ENCODE measurements around the gene EXOC6B.

The EXOC6B gene

GRCh38 chr2:72212486-72212855, 613.4 kb downstream of the EXOC6B start:
- no peaks in the 10 kb centered on the region for H3F3A ChIP-seq (ENCODE audit: low read depth)
- H3K4me3 ChIP-seq (ENCODE audit: low read length, poor library complexity, severe bottlenecking), result no peak overlapping the region
- H3K4me2 ChIP-seq (ENCODE audit: low read depth, low read length, poor library complexity, severe bottlenecking), result no peak overlapping the region
- H3K79me2 ChIP-seq (ENCODE audit: insufficient read depth, low read length), result no peaks in the 10 kb centered on the region
- TF ChIP-seq, protein P1, sequence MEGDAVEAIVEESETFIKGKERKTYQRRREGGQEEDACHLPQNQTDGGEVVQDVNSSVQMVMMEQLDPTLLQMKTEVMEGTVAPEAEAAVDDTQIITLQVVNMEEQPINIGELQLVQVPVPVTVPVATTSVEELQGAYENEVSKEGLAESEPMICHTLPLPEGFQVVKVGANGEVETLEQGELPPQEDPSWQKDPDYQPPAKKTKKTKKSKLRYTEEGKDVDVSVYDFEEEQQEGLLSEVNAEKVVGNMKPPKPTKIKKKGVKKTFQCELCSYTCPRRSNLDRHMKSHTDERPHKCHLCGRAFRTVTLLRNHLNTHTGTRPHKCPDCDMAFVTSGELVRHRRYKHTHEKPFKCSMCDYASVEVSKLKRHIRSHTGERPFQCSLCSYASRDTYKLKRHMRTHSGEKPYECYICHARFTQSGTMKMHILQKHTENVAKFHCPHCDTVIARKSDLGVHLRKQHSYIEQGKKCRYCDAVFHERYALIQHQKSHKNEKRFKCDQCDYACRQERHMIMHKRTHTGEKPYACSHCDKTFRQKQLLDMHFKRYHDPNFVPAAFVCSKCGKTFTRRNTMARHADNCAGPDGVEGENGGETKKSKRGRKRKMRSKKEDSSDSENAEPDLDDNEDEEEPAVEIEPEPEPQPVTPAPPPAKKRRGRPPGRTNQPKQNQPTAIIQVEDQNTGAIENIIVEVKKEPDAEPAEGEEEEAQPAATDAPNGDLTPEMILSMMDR (conservative IDR thresholded peaks at IDR 0.05; ENCODE audit: low read length), result no peak
- no peak overlapping the region for H2AFZ ChIP-seq (ENCODE audit: low read length)
- no peaks in the 10 kb centered on the region for H4K20me1 ChIP-seq (ENCODE audit: insufficient read depth, low read length, poor library complexity, severe bottlenecking)
- H3K9ac ChIP-seq (ENCODE audit: low read depth, low read length, poor library complexity, severe bottlenecking), result no peak overlapping the region
- no peaks in the 10 kb centered on the region for H3K4me1 ChIP-seq (ENCODE audit: insufficient read depth, low read length, poor library complexity, severe bottlenecking)
- no peaks in the 10 kb centered on the region for H3K9me2 ChIP-seq (replicated peaks; ENCODE audit: low read depth, low read length)
- H3K27me3 ChIP-seq (ENCODE audit: insufficient read depth, low read length, poor library complexity, severe bottlenecking), result no peaks in the 10 kb centered on the region
- no peaks in the 10 kb centered on the region for H3K36me3 ChIP-seq (ENCODE audit: insufficient read depth, low read length)
- H3K9me3 ChIP-seq (ENCODE audit: insufficient read depth, low read depth, low read length), result no peaks in the 10 kb centered on the region

- no peaks in the 10 kb centered on the region for H3F3A ChIP-seq (ENCODE audit: low read depth)
- no peaks in the 10 kb centered on the region for H3K9me3 ChIP-seq (ENCODE audit: insufficient read depth, low read depth, low read length)
- no peak overlapping the region for H3K9ac ChIP-seq (ENCODE audit: low read depth, low read length, poor library complexity, severe bottlenecking)
- no peaks in the 10 kb centered on the region for H3K79me2 ChIP-seq (ENCODE audit: insufficient read depth, low read length)
- TF ChIP-seq, protein P1 (conservative IDR thresholded peaks at IDR 0.05; ENCODE audit: low read length), result no peak
- no peak for TF ChIP-seq EZH2phosphoT487 (IDR thresholded peaks at IDR 0.05; ENCODE audit: borderline replicate concordance)
- no peaks in the 10 kb centered on the region for H3K27me3 ChIP-seq (ENCODE audit: insufficient read depth, low read length, poor library complexity, severe bottlenecking)
- no peak overlapping the region for H3K4me3 ChIP-seq (ENCODE audit: low read length, poor library complexity, severe bottlenecking)
- H2AFZ ChIP-seq (ENCODE audit: low read length), result no peak overlapping the region
- no peaks in the 10 kb centered on the region for H3K4me1 ChIP-seq (ENCODE audit: insufficient read depth, low read length, poor library complexity, severe bottlenecking)
- H3K4me2 ChIP-seq (ENCODE audit: low read depth, low read length, poor library complexity, severe bottlenecking), result no peak overlapping the region
- H3K9me2 ChIP-seq (replicated peaks; ENCODE audit: low read depth, low read length), result no peaks in the 10 kb centered on the region
- H3K36me3 ChIP-seq (ENCODE audit: insufficient read depth, low read length), result no peaks in the 10 kb centered on the region
- no peaks in the 10 kb centered on the region for H4K20me1 ChIP-seq (ENCODE audit: insufficient read depth, low read length, poor library complexity, severe bottlenecking)
Measured at GRCh38 chr2:72211777-72212485, 613.9 kb downstream of the EXOC6B start.

DNA sequence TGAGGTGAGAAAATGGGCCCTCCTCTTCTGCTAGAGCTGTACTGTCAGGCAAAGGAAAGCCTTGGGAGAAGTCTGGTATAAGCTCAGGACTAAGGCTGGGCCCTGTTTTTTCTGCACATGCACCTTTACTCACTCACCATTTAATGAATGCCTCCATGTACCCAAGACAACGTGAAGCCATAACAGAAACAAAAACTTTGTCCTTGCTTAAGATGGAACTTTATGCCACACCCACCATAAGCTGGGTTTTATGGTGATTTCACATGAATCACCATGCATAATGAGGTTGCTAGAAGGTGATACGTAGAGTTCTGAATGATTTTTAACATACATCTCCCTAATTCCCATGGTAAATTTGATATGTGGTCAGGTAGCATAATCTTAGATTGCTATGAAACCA, 614.5 kb downstream of the EXOC6B start:
- Histone ChIP-seq H3K27me3 (ENCODE audit: insufficient read depth, low read length, poor library complexity, severe bottlenecking) (no peaks in the 10 kb centered on the region), H3K4me1 (ENCODE audit: insufficient read depth, low read length, poor library complexity, severe bottlenecking) (no peaks in the 10 kb centered on the region), H3K36me3 (ENCODE audit: insufficient read depth, low read length) (no peaks in the 10 kb centered on the region), H3F3A (ENCODE audit: low read depth) (no peaks in the 10 kb centered on the region), H3K4me3 (ENCODE audit: low read length, poor library complexity, severe bottlenecking) (no peak overlapping the region), H3K9me2 (replicated peaks; ENCODE audit: low read depth, low read length) (no peaks in the 10 kb centered on the region), H4K20me1 (ENCODE audit: insufficient read depth, low read length, poor library complexity, severe bottlenecking) (no peaks in the 10 kb centered on the region), H3K79me2 (ENCODE audit: insufficient read depth, low read length) (no peaks in the 10 kb centered on the region), H3K9ac (ENCODE audit: low read depth, low read length, poor library complexity, severe bottlenecking) (no peak overlapping the region), H2AFZ (ENCODE audit: low read length) (no peak overlapping the region), H3K4me2 (ENCODE audit: low read depth, low read length, poor library complexity, severe bottlenecking) (no peak overlapping the region), H3K9me3 (ENCODE audit: insufficient read depth, low read depth, low read length) (no peaks in the 10 kb centered on the region)
- TF ChIP-seq, protein P1 (conservative IDR thresholded peaks at IDR 0.05; ENCODE audit: low read length), result no peak
